H1 (cell line): ENCODE measurements around the gene TMEM182.

ENCODE experiments used
- BRCA1 ChIP-seq: IDR thresholded peaks from 2 replicates; pipeline ENCODE4 v1.6.1; 2012; ENCODE audit warnings: low read depth, low read length, improper control_type of control experiment
- CTCF ChIP-seq, 3 experiments: IDR thresholded peaks; 1 replicate in 2 of 3; 2 replicates in 1 of 3; pipeline versions ENCODE4 v1.5.1 to v1.6.1; 2011; ENCODE audit warnings: low read length in 3 of 3, mild to moderate bottlenecking in 3 of 3, inconsistent platforms in 2 of 3, low read depth in 1 of 3, moderate library complexity in 1 of 3; ENCODE audit not compliant: insufficient read depth in 1 of 3; ENCODE audit errors: control extremely low read depth in 1 of 3
- POLR2A ChIP-seq, 2 experiments: IDR thresholded peaks; 1 replicate in 1 of 2; 2 replicates in 1 of 2; pipeline ENCODE4 v1.6.1; 2011; ENCODE audit warnings: low read depth in 2 of 2, low read length in 2 of 2, mild to moderate bottlenecking in 2 of 2; ENCODE audit errors: control extremely low read depth in 1 of 2

- TF ChIP-seq POLR2A (IDR thresholded peaks at IDR 0.05; ENCODE audit: control extremely low read depth in 1 of 2, low read depth in 2 of 2, low read length in 2 of 2), result no peak
- no peak for TF ChIP-seq BRCA1
- TF ChIP-seq CTCF (IDR thresholded peaks at IDR 0.05; ENCODE audit: control extremely low read depth in 1 of 3, insufficient read depth in 1 of 3, low read depth in 1 of 3, low read length in 3 of 3), result no peak
Measured at GRCh38 chr2:102826904-102827303, 65.1 kb downstream of the TMEM182 start.
